Dermis blood vessel endothelial cell (primary cell): ENCODE results near the gene EFCAB5. TPM values are rescaled to one million over a fixed set of nuclear protein-coding genes. Genes with fewer than 3 reads are reported as not detected.

Experiments used
- total RNA-seq: library from RNA; depleted of rRNA; stranded (reverse); fragments of >200 nt; gene quantifications from 2 replicates; pipeline ENCODE4 v1.2.3, GENCODE V29; 2014

EFCAB5 gene
- total RNA-seq, 1 donor from 2014 or later = 0.17 TPM

Other genes with a start within 250 kb of the EFCAB5 start
- 20.4 and 34.5 TPM in 2 replicates for gene SSH2, start 11.4 kb upstream of the EFCAB5 start, total RNA-seq
- 10.6 and 13.0 TPM in 2 replicates for gene NSRP1, start 175.2 kb downstream of the EFCAB5 start, total RNA-seq